Measurements from ENCODE around the gene YRDC. TPM values are rescaled to one million over a fixed set of nuclear protein-coding genes. Genes with fewer than 3 reads are reported as not detected.
A peak's percentile ranks its signal among the peaks of the same experiment; 100 is the strongest.

Gene YRDC
- total RNA-seq, 1 experiment from 2014 or later = 24.6 TPM

- Mint-ChIP-seq H3K27ac (0 out of 2 replicates have a peak overlapping the region, but pooled peaks have one; percentile 74), H3K36me3 (peaks cover 40% of the 10 kb centered on the region)
Observed at GRCh38 chr1:37807220-37807554, 821 bp downstream of the YRDC start.

More at GRCh38 chr1:37807220-37807554, 821 bp downstream of the YRDC start:
- no peak for DNase-seq (ENCODE audit: low spot score)
- no peaks in the 10 kb centered on the region for H3K27me3 Mint-ChIP-seq (ENCODE audit: low read depth)
- peaks cover 11% of the 10 kb centered on the region; the same call in 1 of the 2 replicates for H3K4me1 Mint-ChIP-seq
- ChIA-PET CTCF (interaction anchor here (2.4 to 2.9 kb wide), 2 partner anchors 12 to 52 kb away, joined by 10 to 34 read pairs; partner anchors contain the start of gene MTF1), POLR2A (interaction anchor here (0.6 to 2.4 kb wide), 2 partner anchors 12 to 344 kb away, joined by 4 to 16 read pairs; partner anchors contain the start of gene MANEAL)
- no peaks in the 10 kb centered on the region for H3K9me3 Mint-ChIP-seq
- TF ChIP-seq, protein P1, sequence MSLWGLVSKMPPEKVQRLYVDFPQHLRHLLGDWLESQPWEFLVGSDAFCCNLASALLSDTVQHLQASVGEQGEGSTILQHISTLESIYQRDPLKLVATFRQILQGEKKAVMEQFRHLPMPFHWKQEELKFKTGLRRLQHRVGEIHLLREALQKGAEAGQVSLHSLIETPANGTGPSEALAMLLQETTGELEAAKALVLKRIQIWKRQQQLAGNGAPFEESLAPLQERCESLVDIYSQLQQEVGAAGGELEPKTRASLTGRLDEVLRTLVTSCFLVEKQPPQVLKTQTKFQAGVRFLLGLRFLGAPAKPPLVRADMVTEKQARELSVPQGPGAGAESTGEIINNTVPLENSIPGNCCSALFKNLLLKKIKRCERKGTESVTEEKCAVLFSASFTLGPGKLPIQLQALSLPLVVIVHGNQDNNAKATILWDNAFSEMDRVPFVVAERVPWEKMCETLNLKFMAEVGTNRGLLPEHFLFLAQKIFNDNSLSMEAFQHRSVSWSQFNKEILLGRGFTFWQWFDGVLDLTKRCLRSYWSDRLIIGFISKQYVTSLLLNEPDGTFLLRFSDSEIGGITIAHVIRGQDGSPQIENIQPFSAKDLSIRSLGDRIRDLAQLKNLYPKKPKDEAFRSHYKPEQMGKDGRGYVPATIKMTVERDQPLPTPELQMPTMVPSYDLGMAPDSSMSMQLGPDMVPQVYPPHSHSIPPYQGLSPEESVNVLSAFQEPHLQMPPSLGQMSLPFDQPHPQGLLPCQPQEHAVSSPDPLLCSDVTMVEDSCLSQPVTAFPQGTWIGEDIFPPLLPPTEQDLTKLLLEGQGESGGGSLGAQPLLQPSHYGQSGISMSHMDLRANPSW (CRISPR knock-in tag; conservative IDR thresholded peaks at IDR 0.05; ENCODE audit: low read depth) = no peak
- TF ChIP-seq ZNF423 (CRISPR knock-in tag; IDR thresholded peaks at IDR 0.05) (no peak), ELF4 (CRISPR knock-in tag; IDR thresholded peaks at IDR 0.05; ENCODE audit: low read depth) (no peak), ERG (CRISPR knock-in tag; IDR thresholded peaks at IDR 0.05) (no peak; the same call in 1 of the 2 replicates), ZBTB21 (CRISPR knock-in tag; IDR thresholded peaks at IDR 0.05; ENCODE audit: borderline replicate concordance) (no peak), MAX (CRISPR knock-in tag; IDR thresholded peaks at IDR 0.05) (no peak), JUN (CRISPR knock-in tag; IDR thresholded peaks at IDR 0.05) (no peak), ATF3 (CRISPR knock-in tag; conservative IDR thresholded peaks at IDR 0.05) (no peak), OVOL2 (CRISPR knock-in tag; IDR thresholded peaks at IDR 0.05; ENCODE audit: borderline replicate concordance) (no peak), SP1 (CRISPR knock-in tag; conservative IDR thresholded peaks at IDR 0.05) (no peak)
- TF ChIP-seq, protein P2, sequence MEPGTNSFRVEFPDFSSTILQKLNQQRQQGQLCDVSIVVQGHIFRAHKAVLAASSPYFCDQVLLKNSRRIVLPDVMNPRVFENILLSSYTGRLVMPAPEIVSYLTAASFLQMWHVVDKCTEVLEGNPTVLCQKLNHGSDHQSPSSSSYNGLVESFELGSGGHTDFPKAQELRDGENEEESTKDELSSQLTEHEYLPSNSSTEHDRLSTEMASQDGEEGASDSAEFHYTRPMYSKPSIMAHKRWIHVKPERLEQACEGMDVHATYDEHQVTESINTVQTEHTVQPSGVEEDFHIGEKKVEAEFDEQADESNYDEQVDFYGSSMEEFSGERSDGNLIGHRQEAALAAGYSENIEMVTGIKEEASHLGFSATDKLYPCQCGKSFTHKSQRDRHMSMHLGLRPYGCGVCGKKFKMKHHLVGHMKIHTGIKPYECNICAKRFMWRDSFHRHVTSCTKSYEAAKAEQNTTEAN (CRISPR knock-in tag; IDR thresholded peaks at IDR 0.05) = no peak
- TF ChIP-seq, protein P3, sequence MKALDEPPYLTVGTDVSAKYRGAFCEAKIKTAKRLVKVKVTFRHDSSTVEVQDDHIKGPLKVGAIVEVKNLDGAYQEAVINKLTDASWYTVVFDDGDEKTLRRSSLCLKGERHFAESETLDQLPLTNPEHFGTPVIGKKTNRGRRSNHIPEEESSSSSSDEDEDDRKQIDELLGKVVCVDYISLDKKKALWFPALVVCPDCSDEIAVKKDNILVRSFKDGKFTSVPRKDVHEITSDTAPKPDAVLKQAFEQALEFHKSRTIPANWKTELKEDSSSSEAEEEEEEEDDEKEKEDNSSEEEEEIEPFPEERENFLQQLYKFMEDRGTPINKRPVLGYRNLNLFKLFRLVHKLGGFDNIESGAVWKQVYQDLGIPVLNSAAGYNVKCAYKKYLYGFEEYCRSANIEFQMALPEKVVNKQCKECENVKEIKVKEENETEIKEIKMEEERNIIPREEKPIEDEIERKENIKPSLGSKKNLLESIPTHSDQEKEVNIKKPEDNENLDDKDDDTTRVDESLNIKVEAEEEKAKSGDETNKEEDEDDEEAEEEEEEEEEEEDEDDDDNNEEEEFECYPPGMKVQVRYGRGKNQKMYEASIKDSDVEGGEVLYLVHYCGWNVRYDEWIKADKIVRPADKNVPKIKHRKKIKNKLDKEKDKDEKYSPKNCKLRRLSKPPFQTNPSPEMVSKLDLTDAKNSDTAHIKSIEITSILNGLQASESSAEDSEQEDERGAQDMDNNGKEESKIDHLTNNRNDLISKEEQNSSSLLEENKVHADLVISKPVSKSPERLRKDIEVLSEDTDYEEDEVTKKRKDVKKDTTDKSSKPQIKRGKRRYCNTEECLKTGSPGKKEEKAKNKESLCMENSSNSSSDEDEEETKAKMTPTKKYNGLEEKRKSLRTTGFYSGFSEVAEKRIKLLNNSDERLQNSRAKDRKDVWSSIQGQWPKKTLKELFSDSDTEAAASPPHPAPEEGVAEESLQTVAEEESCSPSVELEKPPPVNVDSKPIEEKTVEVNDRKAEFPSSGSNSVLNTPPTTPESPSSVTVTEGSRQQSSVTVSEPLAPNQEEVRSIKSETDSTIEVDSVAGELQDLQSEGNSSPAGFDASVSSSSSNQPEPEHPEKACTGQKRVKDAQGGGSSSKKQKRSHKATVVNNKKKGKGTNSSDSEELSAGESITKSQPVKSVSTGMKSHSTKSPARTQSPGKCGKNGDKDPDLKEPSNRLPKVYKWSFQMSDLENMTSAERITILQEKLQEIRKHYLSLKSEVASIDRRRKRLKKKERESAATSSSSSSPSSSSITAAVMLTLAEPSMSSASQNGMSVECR (CRISPR knock-in tag; IDR thresholded peaks at IDR 0.05; ENCODE audit: borderline replicate concordance) = no peak
- TF ChIP-seq, protein P4, sequence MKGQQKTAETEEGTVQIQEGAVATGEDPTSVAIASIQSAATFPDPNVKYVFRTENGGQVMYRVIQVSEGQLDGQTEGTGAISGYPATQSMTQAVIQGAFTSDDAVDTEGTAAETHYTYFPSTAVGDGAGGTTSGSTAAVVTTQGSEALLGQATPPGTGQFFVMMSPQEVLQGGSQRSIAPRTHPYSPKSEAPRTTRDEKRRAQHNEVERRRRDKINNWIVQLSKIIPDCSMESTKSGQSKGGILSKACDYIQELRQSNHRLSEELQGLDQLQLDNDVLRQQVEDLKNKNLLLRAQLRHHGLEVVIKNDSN (CRISPR knock-in tag; IDR thresholded peaks at IDR 0.05) = no peak
- TF ChIP-seq, protein P5, sequence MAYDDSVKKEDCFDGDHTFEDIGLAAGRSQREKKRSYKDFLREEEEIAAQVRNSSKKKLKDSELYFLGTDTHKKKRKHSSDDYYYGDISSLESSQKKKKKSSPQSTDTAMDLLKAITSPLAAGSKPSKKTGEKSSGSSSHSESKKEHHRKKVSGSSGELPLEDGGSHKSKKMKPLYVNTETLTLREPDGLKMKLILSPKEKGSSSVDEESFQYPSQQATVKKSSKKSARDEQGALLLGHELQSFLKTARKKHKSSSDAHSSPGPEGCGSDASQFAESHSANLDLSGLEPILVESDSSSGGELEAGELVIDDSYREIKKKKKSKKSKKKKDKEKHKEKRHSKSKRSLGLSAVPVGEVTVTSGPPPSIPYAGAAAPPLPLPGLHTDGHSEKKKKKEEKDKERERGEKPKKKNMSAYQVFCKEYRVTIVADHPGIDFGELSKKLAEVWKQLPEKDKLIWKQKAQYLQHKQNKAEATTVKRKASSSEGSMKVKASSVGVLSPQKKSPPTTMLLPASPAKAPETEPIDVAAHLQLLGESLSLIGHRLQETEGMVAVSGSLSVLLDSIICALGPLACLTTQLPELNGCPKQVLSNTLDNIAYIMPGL (CRISPR knock-in tag; IDR thresholded peaks at IDR 0.05) = no peak
- TF ChIP-seq, protein P6, sequence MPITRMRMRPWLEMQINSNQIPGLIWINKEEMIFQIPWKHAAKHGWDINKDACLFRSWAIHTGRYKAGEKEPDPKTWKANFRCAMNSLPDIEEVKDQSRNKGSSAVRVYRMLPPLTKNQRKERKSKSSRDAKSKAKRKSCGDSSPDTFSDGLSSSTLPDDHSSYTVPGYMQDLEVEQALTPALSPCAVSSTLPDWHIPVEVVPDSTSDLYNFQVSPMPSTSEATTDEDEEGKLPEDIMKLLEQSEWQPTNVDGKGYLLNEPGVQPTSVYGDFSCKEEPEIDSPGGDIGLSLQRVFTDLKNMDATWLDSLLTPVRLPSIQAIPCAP (CRISPR knock-in tag; IDR thresholded peaks at IDR 0.05) = no peak
- TF ChIP-seq, protein P7, sequence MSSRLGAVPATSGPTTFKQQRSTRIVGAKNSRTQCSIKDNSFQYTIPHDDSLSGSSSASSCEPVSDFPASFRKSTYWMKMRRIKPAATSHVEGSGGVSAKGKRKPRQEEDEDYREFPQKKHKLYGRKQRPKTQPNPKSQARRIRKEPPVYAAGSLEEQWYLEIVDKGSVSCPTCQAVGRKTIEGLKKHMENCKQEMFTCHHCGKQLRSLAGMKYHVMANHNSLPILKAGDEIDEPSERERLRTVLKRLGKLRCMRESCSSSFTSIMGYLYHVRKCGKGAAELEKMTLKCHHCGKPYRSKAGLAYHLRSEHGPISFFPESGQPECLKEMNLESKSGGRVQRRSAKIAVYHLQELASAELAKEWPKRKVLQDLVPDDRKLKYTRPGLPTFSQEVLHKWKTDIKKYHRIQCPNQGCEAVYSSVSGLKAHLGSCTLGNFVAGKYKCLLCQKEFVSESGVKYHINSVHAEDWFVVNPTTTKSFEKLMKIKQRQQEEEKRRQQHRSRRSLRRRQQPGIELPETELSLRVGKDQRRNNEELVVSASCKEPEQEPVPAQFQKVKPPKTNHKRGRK (CRISPR knock-in tag; IDR thresholded peaks at IDR 0.05; ENCODE audit: borderline replicate concordance) = no peak
- peak overlapping the region; percentile 79 for H3K4me3 Mint-ChIP-seq
- no peak for ATAC-seq
